ENCODE data around the gene CCR7. TPM values are rescaled to one million over a fixed set of nuclear protein-coding genes. Genes with fewer than 3 reads are reported as not detected.
A peak's percentile ranks its signal among the peaks of the same experiment; 100 is the strongest.

The CCR7 gene
- total and polyA plus RNA-seq, 8 donors: 0.07 to 0.82 (median 0.09) TPM; not detected in 3

DNA sequence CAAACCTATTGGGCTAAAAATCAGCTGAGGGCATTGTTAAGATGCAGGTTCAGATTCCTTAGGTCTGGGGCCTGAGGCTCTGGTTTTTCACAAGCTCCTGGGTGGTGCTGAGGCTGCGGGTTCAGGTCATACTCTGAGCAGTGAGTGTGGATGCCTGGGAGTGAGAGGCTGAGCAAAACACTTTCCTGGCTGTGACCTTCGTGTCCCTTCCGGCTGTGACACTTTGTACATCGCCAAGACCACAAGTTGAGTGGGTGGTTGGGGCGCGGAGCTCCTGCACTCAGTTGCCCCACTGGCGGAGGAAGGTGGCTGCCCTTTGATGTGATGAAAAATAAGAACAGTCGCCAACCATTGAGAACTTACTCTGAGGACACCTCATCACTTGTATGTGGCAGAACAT lies 24.8 kb downstream of the CCR7 start:
- H3K27ac ChIP-seq: no peak overlapping the region
- peaks cover 0 to 5% (median 4%) of the 10 kb centered on the region in 3 donors for H3K4me1 ChIP-seq
- no peaks in the 10 kb centered on the region for H3K36me3 ChIP-seq
- 92 to 93% methylated on average over 8 of the region's 8 CpGs for WGBS, 2 donors
- no peaks in the 10 kb centered on the region for H3K9me3 ChIP-seq
- intact Hi-C loops (cut with DNase I): no loop called here
- H3K27me3 ChIP-seq: no peaks in the 10 kb centered on the region
- ATAC-seq (no peak), FAIRE-seq (no peak), DNase-seq (peak in 1 of 6 donors; percentile 31)
- TF ChIP-seq, protein P1, sequence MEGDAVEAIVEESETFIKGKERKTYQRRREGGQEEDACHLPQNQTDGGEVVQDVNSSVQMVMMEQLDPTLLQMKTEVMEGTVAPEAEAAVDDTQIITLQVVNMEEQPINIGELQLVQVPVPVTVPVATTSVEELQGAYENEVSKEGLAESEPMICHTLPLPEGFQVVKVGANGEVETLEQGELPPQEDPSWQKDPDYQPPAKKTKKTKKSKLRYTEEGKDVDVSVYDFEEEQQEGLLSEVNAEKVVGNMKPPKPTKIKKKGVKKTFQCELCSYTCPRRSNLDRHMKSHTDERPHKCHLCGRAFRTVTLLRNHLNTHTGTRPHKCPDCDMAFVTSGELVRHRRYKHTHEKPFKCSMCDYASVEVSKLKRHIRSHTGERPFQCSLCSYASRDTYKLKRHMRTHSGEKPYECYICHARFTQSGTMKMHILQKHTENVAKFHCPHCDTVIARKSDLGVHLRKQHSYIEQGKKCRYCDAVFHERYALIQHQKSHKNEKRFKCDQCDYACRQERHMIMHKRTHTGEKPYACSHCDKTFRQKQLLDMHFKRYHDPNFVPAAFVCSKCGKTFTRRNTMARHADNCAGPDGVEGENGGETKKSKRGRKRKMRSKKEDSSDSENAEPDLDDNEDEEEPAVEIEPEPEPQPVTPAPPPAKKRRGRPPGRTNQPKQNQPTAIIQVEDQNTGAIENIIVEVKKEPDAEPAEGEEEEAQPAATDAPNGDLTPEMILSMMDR (IDR thresholded peaks at IDR 0.05): no peak
- no peak overlapping the region for H3K4me3 ChIP-seq

DNA sequence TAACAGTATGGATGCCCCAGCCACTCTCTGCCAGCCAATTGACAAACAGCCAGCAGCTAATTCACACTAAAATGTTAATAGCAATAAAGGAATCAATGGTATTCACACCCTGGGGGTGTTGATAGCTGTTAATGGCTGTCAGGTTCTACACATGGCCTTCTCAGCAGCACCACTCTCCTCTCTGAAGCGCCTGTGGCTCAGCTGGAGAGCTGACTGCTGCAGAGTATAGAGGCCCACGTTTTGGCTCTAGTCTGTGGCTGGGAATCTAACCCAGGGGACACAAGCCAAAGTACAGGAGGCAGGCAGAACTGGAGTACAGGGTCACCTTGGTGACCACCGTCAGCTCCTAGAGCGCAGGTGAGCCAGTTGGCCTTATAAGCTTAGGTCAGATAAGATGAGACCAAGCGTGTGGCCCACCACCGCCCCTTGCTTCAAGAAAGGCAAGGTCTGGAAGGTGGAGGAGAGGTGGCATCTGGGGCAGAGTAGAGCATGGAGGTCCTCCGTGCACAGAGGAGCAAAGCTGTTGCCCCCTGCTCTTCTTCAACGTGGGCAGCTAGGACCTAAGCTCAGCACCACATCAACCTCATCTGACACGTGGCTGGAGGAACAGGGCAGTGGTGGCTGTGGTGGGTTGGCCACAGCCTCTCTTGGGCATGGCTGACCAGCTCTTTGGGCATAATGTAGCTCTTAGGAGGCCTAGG lies 25.4 kb downstream of the CCR7 start:
- Histone ChIP-seq H3K27ac (peak overlapping the region in 3 of 4 donors; percentile 7 to 42 (median 17)), H3K36me3 (no peaks in the 10 kb centered on the region), H3K4me3 (no peak overlapping the region), H3K4me1 (peaks cover 0 to 5% (median 4%) of the 10 kb centered on the region in 3 donors), H3K27me3 (no peaks in the 10 kb centered on the region), H3K9me3 (no peaks in the 10 kb centered on the region)
- 80 to 84% methylated on average over 9 of the region's 9 CpGs for WGBS, 2 donors
- FAIRE-seq: no peak
- peak in 1 of 6 donors; percentile 43 for DNase-seq
- no peak for ATAC-seq
- intact Hi-C loops (cut with DNase I): no loop called here
- TF ChIP-seq, protein P1 (IDR thresholded peaks at IDR 0.05): no peak

DNA sequence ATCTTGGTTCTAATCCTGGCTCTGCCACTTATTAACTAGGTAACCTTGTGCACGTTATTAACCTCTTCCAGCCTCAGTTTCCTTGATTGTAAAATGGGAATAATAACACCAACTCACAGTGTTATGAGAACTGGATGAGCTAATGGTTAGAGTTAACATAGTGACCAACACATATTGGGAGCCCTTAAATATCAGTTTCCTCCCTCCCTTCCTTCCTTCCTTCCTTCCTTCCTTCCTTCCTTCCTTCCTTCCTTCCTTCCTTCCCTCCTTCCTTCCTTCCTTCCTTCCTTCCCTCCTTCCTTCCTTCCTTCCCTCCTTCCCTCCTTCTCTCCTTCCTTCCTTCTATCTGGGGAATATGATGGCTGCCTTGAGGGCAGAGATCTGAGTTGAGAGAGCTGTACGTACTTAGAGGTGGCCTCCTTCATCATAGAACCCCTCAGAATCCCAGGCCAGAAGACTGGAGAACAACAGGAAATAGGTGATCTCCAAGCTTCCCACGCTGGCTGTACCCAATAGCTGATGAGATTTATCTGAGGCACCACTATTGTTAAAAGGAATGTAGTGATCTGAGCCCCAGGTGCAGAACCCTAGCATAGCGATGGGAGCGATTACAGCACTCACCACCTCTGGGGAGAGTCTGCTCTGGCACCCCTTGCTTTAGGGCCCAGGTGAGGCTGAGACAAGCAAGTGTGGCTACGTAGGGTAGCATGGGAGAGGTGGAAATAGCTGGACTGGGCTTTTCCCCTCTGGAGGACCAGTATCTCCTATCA lies 26.2 kb downstream of the CCR7 start:
- H3K4me1 ChIP-seq: peaks cover 0 to 5% (median 4%) of the 10 kb centered on the region in 3 donors
- FAIRE-seq (no peak), DNase-seq (peak in 1 of 6 donors; percentile 8), ATAC-seq (no peak)
- H3K36me3 ChIP-seq: no peaks in the 10 kb centered on the region
- TF ChIP-seq, protein P1 (IDR thresholded peaks at IDR 0.05): no peak
- WGBS, 2 donors: 75 to 82% methylated on average over 6 of the region's 6 CpGs
- intact Hi-C loops (cut with DNase I): no loop called here
- peak overlapping the region; percentile 65 to 73 (median 68) for H3K27ac ChIP-seq
- H3K4me3 ChIP-seq: no peak overlapping the region
- H3K27me3 ChIP-seq: no peaks in the 10 kb centered on the region
- no peaks in the 10 kb centered on the region for H3K9me3 ChIP-seq

DNA sequence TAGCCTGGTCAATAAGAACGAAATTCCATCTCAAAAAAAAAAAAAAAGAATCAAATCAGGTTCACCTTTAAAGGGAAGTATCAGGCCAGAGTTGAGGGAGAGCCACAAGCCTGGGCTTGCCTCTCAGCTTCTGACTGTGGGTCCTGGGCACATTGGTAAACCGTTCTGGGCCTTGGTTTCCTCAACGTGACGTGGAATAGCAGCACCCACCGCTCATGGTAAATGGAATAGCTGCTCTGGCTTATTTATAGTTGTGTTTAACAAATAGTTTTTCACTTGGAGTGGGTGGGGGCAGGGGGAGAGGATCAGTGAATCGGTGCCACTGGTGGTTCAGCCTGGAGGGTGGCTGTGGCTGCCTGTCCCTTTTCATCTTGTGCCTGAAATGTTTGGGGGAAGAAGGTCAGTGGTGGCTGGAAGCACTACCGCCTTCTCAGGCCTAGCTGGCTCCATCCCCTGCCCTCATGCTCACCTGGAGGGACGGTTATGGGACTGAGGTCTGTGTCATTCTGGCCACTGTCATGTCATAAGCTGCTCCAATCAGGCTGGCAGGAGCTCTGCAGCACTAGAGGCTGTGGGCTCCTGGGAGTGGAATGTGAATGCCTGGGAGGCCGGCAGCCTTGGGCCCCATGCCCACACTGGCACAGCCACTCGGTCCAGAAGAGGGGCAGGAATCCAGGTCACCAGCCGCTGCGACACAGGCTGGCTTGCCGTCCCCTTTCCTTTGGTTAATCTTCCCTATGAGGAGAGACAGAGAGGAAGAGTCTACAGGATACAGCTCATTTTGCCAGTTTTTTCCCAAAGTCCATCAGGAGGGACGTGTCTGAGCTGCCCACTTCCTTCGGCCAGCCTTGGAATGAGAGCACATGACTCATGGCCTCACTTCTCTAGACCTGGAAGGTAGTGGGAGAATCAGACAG lies 27.0 kb downstream of the CCR7 start:
- intact Hi-C loops (cut with DNase I): no loop called here
- DNase-seq (peak; percentile 75 to 93 (median 84)), ATAC-seq (peak; percentile 69 to 91 (median 89)), FAIRE-seq (no peak)
- 32 to 34% methylated on average over 15 of the region's 15 CpGs for WGBS, 2 donors
- H3K4me3 ChIP-seq: no peak overlapping the region
- TF ChIP-seq, protein P1 (IDR thresholded peaks at IDR 0.05): no peak
- no peaks in the 10 kb centered on the region for H3K36me3 ChIP-seq
- H3K27me3 ChIP-seq: no peaks in the 10 kb centered on the region
- peak overlapping the region; percentile 65 to 73 (median 68) for H3K27ac ChIP-seq
- peaks cover 0 to 5% (median 4%) of the 10 kb centered on the region in 3 donors for H3K4me1 ChIP-seq
- H3K9me3 ChIP-seq: no peaks in the 10 kb centered on the region

Measured in pancreas (tissue), 10 donors.